ENCODE data around the gene PRPF40A.
A peak's percentile ranks its signal among the peaks of the same experiment; 100 is the strongest.
"Not testable (repeated sequence)": the region's sequence is repeated elsewhere in the genome, so short reads cannot be mapped to it uniquely, and the experiment has no call there.

Gene PRPF40A

DNA sequence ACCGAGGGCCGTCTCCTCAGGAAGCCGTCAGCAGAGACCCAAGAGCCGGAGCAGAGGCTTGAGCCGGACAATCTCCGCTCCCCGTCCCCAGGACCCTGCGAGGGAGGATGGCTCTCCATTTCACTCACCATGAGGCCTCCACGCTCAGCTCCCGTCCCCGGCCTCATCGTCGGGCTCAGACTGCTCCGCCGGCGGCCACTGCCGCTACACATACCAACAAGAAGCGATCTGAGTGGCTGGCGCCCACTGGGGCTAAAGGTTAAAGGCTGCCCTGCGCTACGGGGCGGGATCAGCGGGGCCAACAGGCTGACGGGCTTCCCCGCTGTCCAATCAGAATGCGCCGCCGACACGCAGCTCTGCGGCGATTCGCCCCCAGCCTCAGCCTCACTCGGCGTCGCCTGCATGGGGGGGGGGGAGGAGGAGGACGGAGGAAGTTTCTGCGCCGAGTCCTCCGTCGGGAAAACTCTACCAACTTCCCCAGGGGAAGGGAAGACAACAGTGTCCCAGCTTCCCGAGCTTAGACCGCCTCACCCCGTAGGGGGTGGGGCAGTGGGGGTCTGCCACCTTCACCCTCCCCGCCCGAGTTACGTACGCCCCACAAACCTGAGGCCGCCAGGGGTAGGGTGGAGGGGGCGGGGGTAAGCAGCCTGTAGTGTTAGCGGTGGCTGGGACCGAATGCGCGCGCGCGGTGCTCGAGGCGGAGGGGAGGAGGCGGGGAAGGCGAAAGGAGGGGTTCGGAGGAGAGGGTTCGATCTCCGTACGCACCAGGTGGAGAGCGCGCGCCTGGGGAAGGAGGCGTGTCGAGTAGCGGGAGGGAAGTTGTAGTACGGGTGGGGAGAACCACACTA lies at the start of gene PRPF40A:
TSS of gene PRPF40A (minus strand) at position 234 of the 848 bp plus-strand sequence. CDS start at position 212, 22 bp downstream.
- intact Hi-C loops (cut with DNase I), result loop anchor here (1.0 kb wide), 1 partner anchor 542 kb away; the partner anchor contains the start of gene STAM2
- DNase-seq, result peak; percentile 99 to 100 (median 99)

DNA sequence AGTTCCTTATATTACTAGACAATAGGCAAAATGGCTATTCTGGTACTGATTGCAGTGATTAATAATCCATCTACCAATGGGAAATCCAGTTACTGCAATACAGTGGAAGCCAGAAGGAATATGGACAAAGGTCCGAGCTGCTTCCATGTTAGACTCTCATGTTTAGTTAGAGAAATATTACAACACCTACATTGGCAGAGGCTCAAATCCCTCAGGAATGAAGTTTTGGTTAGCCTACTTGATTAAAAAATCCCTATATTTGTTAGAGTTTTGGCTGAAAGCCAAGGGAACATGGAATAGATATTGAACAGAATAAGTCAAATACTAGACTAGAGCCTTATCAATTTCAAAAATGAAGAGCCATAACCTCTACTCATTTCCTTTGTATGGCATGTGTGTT lies 49.7 kb upstream of the PRPF40A start:
- no peak for DNase-seq
- intact Hi-C loops (cut with DNase I), result no loop called here

DNA sequence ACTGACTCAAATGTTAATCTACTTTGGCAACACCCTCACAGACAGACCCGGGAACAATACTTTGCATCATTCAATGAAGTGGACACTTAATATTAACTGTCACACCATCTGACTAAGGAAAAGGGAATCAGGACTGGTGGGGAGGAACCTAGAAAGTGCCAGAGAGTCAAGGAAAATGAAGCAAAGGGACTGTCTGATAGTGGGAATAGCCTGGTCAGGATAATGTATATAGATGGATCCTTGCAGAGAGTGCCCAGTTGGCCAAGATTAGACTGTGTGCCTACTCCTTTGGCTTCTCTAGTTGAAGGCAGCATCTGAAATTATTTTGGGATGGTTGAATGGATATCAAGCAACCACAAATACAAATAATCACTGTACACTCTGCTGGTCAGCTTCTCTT lies 46.4 kb upstream of the PRPF40A start:
- intact Hi-C loops (cut with DNase I), result no loop called here
- no peak for DNase-seq

DNA sequence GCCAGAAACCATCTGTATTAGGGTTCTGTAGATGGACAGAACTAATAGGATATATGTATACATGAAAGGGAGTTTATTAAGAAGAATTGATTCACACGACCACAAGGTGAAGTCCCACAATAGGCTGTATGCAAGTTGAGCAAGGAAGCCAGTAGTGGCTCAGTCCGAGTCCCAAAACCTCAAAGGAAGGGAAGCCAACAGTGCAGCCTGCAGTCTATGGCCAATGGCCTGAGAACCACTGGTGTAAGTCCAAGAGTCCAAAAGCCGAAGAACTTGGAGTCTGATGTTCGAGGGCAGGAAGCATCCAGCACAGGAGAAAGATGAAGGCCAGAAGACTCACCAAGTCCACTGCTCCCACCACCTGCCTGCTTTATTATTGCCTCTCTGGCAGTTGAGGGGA lies 45.9 kb upstream of the PRPF40A start:
- DNase-seq; intact Hi-C loops (cut with DNase I): not testable (repeated sequence)

DNA sequence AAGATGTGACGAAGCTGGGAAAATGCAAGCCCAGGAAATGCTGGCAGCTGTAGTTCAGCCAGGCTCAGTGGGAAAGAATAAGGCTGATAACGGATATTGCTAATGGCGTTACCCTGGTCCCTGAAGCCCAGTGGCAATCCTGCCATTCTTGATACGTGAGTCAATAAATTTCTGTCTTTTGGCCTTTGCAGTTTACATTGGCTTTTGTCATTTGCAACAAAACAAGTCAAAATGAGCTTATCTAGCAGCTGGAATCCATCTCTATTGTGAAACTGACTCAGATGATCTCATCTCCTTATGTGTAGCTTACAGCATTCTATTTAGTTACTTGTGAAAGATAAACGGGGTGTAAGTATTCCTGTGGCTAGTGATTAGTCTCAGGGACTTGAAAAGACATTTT lies 44.9 kb upstream of the PRPF40A start:
- intact Hi-C loops (cut with DNase I), result no loop called here
- no peak for DNase-seq

DNA sequence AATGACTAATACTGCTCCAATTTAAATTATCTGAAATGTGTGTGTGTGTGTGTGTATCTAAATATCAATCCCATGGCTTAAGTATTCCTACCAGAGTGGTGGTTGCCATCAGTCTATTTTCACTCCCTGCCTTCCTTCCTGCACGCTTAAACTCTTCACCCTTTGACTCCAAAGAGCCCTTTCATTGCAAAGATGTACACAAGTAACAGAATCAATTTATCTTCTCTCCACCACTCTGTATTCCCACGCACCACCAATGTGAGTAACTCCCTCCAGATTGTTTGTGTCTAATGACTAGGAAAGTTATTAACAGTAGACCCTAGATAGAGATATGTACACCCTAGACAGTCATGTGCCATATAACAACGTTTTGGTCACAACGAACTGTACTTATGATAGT lies 44.0 kb upstream of the PRPF40A start:
- no peak for DNase-seq
- intact Hi-C loops (cut with DNase I), result no loop called here

DNA sequence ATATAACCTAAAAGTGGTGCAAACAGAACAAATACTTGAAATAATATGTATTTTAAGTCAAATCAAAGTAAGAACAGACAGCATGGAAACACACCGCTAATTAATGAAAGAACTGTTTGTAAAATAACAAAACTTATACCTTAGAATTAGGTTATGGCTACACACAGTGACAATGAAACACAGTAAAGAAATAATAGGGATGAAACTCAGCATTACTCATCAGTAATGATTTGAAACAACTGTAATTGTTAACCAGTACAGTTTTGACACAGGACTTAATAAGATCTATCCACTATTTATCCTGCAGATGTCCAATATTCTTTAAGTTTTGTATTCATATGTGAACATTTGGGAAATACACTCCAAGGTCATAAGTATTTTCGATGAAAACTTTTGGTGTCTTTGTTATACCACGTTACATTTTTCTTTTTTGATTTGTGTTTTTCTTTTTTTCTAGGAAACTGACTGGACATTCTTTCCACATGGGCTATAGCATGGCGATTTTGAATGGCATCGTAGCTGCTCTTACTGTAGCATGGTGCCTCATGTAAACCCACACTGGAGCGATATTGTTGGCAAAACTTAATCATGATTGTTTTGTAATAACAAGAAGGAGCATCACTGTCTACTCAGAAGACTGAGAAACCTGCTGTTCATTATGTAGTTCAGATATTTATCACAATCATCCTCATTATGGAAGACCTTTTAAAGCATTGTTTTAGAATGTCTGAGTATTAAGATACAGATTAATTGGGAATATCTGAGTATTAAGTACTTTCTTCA lies 42.2 kb upstream of the PRPF40A start:
- no peak for DNase-seq
- intact Hi-C loops (cut with DNase I), result no loop called here

DNA sequence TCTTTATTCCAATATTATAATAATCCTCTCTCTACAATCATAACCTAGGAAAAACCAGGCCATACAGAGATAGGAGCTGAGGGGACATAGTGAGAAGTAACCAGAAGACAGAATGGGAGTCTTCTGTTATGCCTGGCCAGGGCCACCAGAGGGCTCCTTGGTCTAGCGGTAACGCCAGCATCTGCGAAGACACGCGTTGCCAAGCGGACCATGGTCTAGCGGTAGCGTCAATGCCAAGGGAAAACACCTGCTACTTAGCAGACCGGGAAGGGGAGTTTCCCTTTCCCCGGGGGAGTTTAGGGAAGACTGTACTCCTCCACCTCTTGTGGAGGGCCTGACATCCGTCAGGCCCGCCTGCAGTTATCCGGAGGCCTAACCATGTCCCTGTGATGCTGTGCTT lies 37.8 kb upstream of the PRPF40A start:
- no peak for DNase-seq

DNA sequence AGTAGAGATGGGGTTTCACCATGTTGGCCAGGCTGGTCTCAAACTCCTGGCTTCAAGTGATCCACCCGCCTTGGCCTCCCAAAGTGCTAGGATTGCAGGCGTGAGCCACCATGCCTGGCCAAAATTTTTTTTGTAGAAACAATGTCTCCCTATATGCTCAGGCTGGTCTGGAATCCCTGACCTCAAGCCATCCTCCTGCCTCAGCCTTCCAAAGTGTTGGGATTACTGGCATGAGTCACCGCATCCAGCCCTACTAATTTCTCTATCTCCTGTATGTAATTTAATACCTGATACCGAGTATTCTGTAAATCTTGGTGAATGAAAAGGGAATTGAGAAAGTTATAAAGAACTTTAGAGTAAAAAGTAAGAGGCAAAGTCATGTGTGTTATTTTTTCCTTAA lies 30.5 kb upstream of the PRPF40A start:
- not testable (repeated sequence) for DNase-seq
- intact Hi-C loops (cut with DNase I), result loop anchor here (10.0 kb wide), 1 partner anchor 767 kb away; no protein-coding TSS in a partner anchor

More for the DNA sequence above, 37.8 kb upstream of the PRPF40A start:
- intact Hi-C loops (cut with DNase I), result no loop called here

DNA sequence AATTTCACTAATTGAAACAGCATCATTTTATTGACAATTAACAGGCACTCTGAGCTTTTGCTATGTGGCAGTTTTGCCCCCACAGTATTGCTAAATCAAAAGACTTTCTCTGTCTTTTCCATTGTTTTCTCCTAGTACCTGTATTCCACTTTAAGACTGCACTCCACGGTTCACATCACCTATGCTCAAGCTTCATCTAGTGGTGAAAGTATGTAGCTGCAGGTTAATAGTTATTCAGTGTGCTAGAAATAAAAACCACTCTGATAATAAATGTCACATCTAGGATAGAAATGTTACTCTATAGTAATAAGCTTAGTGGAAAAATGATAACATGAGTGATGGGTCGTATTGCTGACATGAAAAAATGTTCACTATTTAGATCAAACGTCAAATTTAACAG lies 25.7 kb upstream of the PRPF40A start:
- intact Hi-C loops (cut with DNase I), result loop anchor here (5.0 to 10.0 kb wide), 2 partner anchors 566 to 772 kb away; partner anchors contain the start of gene STAM2
- no peak for DNase-seq

DNA sequence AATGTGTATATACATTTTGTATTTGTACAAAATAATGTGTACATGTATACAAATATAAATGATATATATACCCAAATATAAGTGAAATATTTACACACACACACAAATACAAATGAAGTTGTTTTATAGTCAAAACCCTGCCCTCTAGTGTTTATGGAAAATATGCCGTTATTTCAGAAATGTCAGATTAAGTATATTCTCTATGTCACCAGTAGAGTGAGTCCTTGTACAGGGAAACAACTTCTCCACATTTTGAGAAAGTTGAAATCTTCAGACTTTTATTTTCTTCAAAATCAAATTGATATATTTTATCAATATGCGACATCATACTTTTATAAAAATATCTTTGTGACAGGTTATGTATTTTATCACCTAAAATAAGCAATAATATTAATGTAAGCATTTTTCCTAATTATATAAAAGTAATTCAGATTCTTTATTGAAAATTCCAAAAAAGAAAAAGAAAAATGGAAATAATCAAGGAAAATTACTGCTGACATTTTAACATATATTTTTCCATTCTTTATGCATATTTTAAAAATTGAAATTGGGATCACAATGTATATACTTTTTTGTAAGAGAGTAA lies 23.6 kb upstream of the PRPF40A start:
- intact Hi-C loops (cut with DNase I), result loop anchor here (5.0 to 10.0 kb wide), 2 partner anchors 564 to 774 kb away; partner anchors contain the start of gene STAM2
- DNase-seq, result no peak

DNA sequence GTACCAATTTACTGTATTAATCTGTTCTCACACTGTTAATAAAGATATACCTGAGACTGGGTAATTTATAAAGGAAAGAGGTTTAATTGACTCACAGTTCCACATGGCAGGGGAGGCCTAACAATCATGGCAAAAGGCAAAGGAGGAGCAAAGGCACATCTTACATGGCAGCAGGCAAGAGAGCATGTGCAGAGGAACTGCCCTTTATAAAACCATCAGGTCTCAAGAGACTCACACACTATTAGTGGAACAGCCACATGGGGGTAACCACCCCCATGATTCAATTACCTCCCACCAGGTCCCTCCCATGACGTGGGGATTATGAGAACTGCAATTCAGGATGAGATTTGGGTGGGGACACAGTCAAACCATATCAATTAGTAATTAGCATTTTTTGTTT lies 22.4 kb upstream of the PRPF40A start:
- intact Hi-C loops (cut with DNase I), result loop anchor here (5.0 to 10.0 kb wide), 3 partner anchors 562 to 775 kb away; partner anchors contain the start of gene STAM2
- DNase-seq, result not testable (repeated sequence)

DNA sequence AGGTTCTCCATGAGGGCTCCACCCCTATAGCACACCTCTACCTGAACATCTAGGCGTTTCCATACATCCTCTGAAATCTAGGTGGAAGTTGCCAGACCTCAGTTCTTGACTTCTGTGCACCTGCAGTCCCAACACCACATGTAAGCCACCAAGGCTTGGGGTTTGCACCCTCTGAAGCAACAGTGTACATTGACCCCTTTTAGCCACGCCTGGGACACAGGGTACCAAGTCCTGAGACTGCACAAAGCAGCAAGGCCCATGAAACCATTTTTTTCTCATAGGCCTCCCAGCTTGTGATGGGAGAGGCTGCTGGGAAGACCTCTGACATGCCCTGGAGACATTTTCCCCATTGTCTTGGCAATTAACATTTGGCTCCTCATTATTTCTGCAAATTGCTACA lies 21.2 kb upstream of the PRPF40A start:
- DNase-seq, result no peak
- intact Hi-C loops (cut with DNase I), result loop anchor here (10.0 kb wide), 1 partner anchor 704 kb away; no protein-coding TSS in a partner anchor

DNA sequence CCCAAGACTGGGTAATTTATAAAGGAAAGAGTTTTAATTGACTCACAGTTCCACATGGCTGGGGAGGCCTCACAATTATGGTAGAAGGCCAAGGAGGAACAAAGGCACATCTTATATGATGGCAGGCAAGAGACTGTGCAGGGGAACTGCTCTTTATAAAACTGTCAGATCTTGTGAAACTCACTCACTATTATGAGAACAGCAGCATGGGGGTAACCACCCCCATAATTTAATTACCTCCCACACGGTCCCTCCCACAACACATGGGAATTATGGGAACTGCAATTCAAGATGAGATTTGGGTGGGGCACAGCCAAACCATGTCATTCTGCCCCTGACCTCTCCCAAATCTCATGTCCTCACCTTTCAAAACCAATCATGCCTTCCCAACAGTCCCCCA lies 20.2 kb upstream of the PRPF40A start:
- intact Hi-C loops (cut with DNase I), result loop anchor here (10.0 kb wide), 1 partner anchor 703 kb away; no protein-coding TSS in a partner anchor
- DNase-seq, result not testable (repeated sequence)

DNA sequence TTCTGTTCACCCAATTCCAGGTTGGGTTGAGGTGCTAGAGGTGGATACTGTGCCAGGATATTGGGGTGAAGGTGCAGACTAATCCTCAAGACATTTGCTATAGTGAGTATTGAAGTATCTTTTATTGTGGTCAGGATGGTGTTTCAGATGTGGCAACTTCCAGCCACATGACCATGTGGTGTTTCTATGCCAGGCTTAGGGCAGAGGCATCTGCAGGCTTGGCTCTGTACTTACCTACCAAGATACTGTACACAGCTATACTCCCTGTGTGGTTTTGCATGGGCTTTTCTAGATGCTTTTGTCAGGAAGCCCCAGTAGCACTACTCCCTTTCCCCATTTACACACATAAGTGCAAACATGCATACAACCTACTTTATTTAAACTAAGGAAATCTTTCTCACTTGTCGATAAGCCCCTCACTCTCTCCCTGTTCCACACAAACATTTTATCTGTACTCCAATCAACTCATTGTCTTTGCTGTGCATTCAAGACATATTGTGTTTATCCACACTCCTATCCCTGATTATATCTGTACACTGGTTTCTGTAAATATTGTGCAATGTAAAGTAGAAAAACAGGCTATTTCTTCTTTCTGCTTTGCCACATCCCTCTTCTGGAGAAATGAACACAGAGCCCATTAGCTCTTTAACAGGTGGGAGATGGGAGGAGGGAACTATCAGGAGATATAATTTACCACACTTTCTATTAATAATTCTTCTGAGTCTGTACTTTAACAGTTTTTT lies 13.5 kb upstream of the PRPF40A start:
- no peak for DNase-seq
- intact Hi-C loops (cut with DNase I), result loop anchor here (10.0 kb wide), 1 partner anchor 696 kb away; no protein-coding TSS in a partner anchor

DNA sequence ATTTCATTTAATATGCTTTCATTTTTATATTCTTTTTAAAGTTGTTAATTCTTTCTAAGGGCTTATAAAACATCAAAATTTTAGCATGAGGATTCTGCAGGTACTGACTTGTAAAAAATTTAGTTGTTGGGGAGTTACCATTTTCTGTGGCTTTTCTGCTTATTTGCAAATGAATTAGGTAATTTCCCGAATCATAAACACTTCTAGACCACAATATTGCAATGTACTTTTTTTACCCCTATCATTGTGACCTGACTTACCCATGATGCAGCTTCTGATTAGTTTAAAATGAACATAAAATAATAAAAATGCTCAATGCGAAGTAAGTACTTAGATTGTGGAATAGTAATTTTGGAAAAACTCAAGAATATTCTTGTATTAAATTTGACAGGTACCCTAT lies 12.6 kb upstream of the PRPF40A start:
- no peak for DNase-seq
- intact Hi-C loops (cut with DNase I), result loop anchor here (10.0 kb wide), 1 partner anchor 695 kb away; no protein-coding TSS in a partner anchor

DNA sequence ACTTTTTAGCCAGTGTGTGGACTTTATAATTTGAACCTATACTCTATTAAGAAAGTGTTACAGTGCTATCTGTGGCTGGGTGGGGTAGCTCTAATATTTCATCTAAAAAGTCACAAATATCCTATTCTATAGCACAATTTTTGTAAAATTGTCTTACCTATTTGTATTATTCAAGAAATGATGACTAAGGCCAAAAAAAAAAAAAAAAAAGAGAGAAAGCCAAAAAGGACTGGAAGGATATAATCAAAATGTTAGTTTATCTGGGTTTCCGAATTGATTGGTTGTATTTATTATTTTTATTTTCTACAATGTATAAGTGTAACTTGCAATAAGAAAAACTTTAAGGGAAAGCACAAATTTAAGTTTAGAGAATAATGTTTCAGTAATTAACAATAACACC lies 6.7 kb upstream of the PRPF40A start:
- DNase-seq, result no peak
- intact Hi-C loops (cut with DNase I), result no loop called here

DNA sequence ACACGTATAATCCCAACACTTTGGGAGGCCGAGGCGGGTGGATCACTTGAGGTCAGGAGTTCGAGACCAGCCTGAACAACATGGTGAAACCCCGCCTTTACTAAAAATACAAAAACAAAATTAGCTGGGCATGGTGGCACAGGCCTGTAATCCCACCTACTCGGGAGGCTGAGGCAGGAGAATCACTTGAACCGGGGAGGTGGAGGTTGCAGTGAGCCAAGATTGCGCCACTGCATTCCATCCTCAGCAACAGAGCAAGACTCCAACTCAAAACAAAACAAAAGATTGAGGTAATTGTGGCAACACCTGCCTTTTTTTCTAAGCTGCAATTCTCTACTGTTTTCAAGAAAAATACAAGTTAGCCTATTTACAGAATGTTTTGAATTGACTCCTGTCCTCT lies 5.4 kb upstream of the PRPF40A start:
- intact Hi-C loops (cut with DNase I), result not testable (repeated sequence)
- peak in 1 of 10 donors; percentile 24 for DNase-seq

DNA sequence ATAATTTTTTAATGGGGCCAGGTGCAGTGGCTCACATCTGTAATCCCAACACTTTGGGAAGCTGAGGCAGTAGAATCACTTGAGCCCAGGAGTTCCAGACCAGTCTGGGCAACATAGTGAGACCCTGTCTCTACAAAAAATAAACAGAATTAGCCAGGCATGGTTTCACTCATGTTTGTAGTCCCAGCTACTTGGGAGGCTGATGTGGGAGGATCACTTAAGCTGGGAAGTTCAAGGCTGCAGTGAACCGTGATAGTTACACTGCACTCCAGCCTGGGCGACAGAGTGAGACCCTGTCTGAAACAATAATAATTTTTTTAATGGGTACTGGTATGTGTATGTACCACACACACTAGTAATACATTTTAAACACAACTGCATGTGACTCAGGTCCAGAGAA lies 3.5 kb upstream of the PRPF40A start:
- DNase-seq, result no peak
- intact Hi-C loops (cut with DNase I), result no loop called here

All from posterior cingulate gyrus (tissue), 11 donors.